T1000 (cell line): ENCODE results near the gene CCT8.
A peak's percentile ranks its signal among the peaks of the same experiment; 100 is the strongest.
"Not testable (repeated sequence)": the region's sequence is repeated elsewhere in the genome, so short reads cannot be mapped to it uniquely, and the experiment has no call there.

ENCODE experiments used
- DNase-seq: peaks from one replicate; lab custom pipeline; 2025; ENCODE audit warnings: mixed read lengths; lab: John Stamatoyannopoulos, UW

Gene CCT8

DNA sequence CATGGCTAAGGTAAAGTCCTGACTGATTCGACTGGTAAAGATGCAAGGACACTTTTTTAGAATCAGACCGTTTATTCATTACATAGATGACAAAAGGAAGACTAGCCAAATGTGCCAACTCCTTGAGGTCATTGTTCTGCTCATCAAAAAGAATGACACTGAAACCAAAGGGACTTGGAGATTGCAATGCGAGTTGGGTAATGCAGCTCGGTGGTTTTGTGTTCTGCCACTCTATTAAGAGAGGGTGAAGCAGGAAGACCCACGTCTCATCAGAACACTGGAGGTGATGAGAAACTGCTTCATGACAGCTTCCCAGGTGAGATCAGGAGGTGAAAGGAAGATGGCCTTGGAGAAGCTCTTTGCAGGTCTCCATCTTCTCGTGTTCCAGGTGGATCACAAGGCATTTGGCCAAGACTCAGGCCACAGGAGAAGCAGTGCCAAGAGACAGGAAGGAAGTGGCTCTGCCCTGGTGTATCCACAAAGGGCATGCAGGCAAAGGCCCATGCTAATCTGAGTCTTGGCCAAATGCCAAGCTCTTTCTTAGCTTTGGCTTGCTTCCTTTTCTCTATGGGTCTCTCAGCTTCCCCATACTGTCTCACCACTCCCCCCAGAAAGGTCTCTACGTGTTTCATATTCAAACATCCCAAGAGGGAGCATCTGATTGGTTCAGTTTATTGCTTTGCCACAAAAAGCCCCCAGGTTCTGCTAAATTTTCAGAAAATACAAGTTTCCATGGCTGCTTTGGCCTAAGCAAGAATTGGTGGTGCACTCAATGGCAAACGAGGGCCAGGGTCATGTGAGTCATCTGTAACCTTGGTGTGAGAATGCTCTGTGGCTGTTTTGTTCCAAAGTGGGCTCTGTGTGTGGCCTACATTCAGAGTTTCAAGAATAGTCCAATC is 5.7 kb upstream of the CCT8 start:
- no peak for DNase-seq

DNA sequence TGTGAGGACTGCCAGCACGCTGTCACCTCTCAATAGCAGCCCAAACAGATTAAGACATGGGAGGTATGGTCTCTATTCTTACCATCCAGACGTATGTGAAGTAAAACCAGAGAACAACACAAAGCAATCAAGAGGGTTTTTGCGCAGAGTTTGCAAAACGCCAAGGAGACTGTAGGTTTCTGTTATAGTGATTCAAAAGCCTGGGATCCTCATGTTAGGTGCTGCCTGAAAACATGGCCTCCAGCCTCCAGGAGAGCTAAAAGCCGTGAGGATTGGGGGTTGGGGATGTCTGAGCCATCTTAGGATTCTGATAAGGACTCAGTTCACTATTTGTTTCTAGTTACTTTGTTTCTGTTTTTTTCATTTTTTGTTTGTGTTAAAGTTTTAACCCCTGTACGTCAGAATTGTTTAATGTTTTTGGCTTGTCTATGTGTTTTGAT is 4.2 kb upstream of the CCT8 start:
- no peak for DNase-seq

DNA sequence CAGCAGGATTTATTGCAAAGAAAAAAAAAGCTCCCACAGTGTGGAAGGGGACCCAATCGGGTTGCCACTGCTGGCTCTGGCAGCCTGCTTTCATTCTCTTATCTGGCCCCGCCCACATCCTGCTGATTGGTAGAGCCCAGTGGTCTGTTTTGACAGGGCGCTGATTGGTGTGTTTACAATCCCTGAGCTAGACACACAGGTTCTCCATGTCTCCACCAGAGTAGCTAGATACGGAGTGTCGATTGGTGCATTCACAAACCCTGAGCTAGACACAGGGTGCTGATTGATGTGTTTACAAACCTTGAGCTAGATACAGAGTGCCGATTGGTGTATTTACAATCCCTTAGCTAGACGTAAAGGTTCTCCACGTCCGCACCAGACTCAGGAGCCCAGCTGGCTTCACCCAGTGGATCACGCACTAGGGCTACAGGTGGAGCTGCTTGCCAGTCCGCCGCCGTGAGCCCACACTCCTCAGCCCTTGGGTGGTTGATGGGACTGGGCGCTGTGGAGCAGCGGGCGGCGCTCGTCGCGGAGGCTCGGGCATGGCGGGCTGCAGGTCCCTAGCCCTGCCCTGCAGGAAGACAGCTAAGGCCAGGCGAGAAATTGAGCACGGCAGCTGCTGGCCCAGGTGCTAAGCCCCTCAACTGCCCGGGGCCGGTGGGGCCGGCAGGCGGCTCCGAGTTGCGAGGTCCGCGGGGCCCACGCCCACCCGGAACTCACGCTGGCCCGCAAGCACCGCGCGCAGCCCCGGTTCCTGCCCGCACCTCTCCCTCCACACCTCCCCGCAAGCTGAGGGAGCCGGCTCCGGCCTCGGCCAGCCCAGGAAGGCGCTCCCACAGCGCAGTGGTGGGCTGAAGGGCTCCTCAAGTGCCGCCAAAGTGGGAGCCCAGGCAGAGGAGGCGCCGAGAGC is 3.5 kb upstream of the CCT8 start:
- not testable (repeated sequence) for DNase-seq

DNA sequence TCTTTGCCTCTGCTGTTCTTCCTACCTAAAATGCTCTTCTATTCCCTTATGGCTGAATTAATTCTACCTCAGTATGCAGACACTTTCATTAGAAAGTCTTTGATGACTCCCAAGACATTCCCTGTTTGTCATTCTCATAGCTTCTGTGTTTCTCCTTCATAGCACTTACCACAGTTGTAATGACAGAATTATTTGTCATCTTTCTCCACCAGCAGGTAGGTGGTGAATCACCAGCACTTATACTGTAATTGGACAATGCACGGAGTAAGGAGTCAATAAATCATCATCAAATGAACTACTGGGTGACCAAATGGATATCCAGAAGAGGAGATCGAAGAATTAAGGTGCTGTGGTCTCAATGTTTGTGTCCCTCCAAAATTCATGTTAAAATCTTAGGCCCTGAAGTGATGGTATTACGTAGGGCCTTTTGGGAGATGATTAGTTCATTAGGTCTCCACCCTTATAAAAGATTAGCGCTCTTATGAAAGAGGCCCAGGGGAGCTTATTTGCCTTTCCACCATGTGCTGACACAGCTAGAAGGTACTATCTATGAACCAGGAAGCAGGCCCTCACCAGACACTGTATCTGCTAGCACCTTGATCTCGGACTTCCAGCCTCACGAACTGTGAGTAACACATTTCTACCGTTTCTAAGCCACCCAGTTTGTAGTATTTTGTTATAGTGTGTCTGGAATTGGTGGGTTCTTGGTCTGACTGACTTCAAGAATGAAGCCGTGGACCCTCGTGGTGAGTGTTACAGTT is 2.4 kb upstream of the CCT8 start:
- no peak for DNase-seq

DNA sequence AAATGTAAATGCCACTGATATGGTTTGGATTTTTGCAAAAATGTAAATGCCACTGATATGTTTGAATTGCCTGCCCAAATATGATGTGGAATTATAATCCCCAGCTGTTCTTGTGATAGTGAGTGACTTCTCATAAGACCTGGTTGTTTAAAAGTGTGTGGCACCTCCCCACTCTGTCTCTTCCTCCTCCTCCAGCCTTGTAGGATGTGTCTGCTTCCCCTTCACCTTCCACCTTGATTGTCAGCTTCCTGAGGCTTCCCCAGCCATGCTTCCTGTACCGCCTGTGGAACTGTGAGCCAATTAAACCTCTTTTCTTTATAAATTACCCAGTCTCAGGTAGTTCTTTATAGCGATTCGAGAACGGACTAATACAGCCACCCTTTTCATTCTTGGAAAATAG is 1.3 kb upstream of the CCT8 start:
- no peak for DNase-seq

DNA sequence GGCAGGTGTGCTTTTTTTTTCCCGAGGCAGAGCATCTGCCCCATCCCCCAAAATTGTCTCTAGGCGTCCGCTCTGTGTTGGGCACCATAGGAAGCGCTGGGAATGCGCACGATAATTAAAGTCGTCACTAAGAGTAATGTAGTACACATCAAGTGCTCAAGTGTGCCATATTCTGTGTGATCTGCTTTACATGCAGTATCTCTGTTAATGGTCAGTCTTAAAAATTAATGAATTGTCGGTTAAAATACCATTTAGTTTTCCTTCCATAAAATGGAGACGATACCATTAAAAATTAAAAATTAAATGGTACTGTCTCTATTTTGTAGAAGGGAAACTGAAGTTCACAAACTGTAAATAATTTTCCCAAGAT is 544 bp upstream of the CCT8 start:
- DNase-seq = no peak

DNA sequence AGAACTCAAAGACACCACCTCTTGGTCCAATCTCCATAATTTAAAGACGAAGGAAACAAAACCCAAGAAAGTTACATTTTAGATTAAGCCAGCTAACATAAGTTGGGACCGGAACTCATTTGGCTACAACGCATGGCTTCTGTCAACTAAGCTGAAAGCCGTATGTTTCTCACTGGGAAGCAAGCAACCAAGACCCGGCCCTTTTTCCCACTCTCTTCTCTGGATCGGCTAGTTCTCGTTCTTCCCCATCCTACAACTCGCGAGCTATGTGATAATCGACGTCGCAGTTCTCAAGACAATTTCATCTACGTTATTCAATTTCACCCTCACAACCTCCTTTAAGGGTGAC is 601 bp downstream of the CCT8 start:
- no peak for DNase-seq

DNA sequence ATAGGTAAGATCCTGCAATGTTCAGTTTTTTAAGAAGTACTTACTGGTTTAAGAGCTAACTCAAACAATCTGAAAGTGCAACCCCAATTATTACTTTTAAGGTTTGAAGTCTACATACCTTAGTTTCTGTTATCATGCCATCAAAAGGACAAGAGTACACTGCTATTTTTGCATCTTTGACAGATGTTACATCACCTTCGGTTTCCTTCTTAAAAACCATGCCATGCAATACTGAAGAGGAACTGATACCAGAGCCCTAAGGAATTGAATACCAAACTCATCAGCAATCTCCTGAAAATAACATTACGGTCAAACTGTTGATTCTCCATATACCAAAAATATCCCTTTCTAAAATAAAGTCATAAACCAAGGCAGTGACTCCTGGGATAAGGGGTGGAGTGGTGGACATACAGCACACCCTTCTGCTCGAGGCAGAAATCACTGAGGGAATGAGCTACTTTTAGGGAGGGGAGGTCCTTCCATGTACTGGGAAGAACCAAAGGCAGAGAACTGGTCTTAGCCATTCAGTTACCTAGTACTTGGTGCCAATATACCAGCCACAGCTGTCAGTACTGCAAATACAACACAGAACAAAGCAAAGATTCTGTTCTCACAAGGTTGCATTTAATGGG is 8.5 kb downstream of the CCT8 start:
- no peak for DNase-seq

DNA sequence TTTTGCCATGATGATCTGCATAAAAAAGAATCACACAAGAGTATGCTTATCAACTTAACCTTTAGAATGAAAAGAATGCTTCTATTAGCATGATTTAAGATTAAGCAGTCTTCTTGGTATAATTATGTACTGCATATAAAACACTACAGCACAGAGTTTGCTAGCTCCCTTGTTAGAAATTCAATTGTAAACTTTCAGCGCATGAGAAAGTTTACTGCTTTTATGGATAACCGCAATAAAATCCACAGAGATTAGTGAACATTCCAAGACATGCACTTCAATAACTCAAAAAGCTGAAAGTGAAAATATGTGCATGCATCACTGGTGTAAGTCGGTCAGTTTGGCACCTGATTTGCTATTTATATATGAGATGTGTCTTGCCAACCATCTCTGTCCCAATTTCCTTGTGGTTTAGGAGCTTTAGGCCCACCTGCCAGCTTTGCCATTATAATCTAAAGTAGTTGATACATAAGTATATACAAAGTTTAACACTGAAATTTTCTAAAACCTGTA is 16.9 kb downstream of the CCT8 start:
- no peak for DNase-seq

DNA sequence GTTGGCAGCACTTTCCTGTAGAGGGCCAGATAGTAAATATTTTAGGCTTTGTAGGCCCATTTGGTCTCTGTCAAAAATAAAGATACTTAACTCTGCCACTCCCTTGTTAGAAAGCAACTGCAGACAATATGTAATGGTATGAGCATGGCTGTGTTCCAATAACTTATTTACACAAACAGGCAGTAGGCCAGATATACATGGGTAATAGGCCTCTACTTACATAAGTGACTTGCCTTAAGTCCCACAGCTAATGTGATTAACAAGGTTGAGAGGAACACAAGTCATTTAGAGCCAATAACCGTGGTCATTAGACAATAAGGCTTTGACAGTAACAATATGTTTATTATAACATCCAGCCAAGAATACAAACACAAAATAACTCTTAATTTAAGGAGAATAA is 17.4 kb downstream of the CCT8 start:
- DNase-seq = no peak

DNA sequence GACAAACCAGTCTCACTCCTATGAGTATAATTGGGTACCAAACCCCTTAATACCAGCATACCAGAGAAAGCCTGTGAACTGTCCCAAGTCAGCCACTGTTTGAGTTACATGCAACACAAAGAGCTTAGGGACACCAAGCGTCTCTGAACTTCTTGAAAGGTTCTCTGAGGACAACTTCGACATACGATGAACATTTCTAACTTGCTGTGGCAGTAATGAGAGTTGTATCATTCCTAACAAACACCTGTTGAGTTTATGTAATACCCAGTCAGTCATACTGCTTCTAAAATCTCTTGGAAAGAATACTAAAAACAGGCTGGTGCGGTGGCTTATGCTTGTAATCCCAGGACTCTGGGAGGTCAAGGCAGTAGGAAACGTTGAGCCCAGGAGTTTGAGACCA is 18.4 kb downstream of the CCT8 start:
- no peak for DNase-seq

DNA sequence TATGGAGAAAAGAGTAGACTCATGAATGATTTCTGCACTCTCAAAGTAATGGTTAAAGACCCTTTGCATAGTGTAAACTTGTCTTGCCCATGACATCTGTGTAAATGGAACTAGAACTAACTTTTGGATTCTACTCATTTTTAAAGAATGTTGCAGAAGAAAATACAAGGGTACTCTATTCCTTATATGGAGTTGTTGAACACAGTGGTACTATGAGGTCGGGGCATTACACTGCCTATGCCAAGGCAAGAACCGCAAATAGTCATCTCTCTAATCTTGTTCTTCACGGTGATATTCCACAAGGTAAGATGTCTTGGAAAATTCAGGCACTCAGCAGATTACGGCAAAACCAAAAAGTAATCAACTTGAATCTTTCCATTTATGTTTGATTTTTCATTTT is 19.8 kb downstream of the CCT8 start:
- no peak for DNase-seq

DNA sequence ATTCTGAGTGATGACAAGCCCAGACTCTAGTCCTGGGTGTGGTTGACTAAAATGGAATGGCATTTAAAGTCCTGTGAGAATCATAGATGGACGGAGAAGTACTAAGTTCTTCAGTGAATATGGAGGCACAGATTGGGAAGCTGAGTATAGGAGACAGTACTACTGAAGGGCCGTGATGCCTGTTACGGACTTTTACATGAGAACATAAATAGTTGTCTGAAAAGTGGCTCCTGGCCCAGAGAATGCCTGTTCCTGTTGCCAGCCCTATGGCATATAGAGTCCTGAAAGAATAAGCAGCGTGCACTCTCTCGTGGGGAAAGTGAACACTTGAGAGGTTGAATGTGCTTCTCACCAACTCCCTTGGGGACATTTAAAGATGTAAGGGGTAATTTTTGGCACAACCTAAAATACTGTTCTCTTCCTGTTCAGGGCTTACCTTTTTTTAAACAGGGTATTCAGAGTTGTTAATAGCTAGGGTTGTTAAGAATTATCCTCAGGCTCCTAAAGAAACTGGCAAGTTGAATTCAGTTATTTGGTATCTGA is 20.4 kb downstream of the CCT8 start:
- DNase-seq = no peak

DNA sequence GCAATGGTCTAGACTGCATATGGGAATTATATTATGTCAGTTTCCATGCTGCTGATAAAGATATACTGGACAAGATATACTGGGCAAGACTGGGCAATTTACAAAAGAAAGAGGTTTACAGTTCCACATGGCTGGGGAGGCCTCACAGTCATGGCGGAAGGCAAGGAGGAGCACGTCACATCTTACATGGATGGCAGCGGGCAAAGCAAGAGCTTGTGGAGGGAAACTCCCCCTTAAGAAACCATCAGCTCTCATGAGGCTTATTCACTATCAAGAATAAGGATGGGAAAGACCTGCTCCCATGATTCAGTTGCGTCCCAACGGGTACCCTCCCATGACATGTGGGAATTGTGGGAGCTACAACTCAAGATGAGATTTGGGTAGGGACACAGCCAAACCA is 21.2 kb downstream of the CCT8 start:
- DNase-seq = no peak

DNA sequence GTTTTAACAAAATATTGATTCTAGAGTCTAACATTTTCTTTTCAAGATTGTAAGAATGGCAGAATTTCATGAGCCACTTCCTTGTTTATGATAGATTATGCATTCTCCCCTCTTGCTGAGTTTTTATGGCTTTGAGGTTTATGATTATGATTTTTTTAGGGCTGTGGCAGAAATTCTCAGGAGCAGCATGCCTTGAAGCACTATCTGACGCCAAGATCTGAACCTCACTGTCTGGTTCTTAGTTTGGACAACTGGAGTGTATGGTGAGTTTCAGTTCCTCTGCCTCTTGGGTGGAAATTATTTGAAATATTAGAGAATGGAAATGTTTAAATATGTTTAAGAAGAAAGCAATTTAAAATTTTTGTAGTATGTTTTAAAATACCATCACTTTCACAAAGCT is 38.8 kb downstream of the CCT8 start:
- no peak for DNase-seq

DNA sequence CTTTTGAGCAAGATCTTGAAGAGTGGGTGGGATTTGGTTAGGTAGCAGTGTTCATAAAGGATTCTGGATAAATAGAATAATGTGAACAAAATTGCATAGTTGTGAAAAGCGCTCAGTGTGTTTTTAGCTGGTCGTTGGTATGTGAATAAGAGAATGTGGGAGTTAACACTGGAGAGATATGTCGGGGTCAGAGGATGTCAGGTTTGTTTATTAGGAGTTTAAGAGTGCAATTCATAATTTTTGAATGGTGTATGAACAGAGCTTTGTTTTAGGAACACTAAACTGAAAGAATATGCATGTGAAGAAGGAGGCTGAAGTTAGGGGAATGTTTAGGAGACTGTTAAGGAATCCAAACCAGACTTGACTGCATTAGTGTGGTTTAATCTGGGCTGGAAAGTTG is 39.6 kb downstream of the CCT8 start:
- no peak for DNase-seq

DNA sequence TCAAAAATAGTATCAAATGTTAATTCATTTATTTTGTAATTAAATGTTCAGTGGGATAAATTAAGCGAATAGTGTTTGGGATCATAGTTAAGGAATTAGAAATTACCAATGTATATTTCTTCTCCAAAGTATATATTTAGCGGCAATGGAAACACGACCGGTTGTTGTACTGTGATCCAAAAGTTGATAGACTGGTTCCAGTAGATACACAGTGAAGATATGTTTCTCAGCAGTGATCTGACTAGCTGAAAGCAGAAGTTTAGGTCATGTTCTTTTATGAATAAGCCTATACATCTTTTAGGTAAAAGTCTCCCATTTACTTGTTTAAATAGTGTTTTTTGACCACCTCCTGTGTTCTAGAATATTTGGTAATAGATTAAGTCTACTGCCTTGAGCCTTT is 40.1 kb downstream of the CCT8 start:
- no peak for DNase-seq

DNA sequence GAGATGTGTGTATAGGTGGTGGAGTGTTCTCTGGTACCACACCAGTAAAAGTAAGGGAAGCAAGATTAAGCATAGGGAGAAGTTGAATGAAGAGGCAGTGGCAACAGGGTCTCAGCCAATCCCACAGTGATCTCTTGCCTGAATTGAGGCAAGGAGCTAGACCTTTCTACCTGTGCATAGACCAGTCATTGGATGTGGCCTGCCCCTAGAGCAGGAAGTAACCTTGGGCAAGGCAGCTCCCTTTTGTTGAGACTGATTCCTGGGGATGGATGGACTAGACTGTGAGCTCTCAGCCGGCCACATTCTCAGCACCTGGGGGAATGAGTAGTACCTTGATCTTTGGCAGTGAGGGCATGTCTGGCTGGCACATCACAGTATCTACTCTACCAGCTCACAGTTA is 42.5 kb downstream of the CCT8 start:
- DNase-seq = no peak

DNA sequence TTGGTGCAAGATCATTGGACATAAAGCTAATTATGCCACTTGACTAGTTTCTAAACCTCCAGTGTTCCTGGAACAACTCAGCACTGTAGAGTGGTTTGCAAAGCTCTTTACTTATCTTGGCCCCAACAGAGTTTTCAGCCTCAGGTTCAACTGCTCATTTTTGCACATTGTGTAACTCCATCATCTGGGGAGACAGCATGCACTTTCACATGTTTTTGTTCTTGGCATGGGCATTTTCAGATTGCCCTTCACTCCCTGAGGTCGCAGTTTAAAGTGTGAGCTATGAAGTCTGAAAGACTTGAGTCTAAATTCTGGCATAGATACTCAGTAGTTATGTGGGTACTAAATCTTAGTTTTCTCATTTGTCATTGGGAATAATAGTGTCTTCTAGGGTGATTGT is 43.9 kb downstream of the CCT8 start:
- no peak for DNase-seq

DNA sequence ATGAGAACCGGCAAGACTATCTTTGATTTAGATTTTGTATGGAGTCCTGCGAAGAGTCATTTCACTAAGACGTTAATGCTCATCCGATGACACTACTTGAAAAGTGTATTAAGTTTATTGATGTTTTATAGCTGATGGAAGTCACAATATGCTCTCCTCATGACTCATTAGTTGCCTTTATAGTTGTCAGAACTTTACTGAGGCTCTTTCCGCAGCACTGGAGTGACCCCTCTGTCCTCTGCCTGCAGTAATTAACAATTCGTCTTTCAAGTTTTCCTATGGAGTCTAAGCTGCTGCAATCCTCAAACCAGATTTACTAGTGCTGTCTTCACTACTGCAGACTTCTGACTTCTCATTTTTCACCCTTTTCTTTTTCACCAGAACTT is 48.1 kb downstream of the CCT8 start:
- no peak for DNase-seq

DNA sequence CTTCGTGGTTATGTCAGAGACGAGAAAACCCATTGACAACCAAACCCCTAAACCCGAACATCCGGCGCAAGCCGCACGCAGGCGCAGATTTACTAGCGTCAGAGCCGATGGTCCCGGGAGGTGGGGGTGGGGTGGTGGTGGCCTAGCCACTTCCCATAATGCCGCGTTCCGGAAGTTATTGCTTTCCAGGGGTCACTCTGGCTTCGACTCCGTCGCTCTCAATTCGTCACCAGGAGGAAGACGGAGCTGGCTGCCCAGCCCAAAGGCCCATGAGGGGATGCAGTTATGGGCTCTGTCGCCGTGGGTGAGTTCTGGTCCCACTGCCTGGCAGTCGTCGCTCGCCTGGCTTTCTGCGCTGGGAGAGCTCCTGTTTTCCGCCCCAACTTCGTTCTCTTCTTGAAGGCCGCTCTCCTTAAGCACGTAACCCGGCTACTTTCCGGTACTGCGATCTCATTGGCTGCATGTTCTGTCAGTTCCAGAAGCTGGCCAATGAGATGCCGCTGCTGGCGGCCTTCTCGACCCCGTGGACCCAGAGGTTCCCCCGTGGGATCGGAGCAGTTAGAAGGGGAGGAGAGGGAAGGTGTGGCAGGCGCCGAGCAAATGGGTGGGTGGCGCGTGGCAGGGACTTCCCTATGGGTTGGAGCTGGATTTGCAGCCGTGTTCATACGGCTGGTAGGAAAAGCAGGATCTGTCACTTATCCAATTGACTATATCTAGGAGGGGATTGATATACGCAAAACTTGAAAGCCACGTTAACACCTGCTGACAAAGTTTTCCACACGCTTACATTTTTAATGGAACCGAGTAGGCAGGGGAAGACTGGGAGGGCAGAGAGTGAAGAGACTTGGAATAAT is 48.7 kb downstream of the CCT8 start, which contains the start of gene USP16:
TSS of gene USP16 (plus strand) at position 195 of the 854 bp plus-strand sequence. CDS start 3,246 bp downstream, outside the sequence.
- peak; percentile 97 for DNase-seq
